HEK293 (cell line): ENCODE data around the gene FOXO4.

ENCODE experiments used
- CTCF ChIP-seq: fragments of 450-650 bp; formaldehyde crosslinking; IDR thresholded peaks from 2 replicates; pipeline ENCODE4 v1.5.1; 2016; ENCODE audit warnings: missing biosample characterization, missing genetic modification characterization
- GLI4 ChIP-seq: fragments of 450-650 bp; formaldehyde crosslinking; IDR thresholded peaks from 2 replicates; pipeline ENCODE4 v1.5.1; 2016; ENCODE audit warnings: missing biosample characterization, missing genetic modification characterization
- KLF10 ChIP-seq: fragments of 450-650 bp; IDR thresholded peaks from 2 replicates; pipeline ENCODE4 v1.5.1; 2018; ENCODE audit warnings: missing biosample characterization, mild to moderate bottlenecking, missing genetic modification characterization
- KLF16 ChIP-seq: fragments of 450-650 bp; formaldehyde crosslinking; IDR thresholded peaks from 2 replicates; pipeline ENCODE4 v1.5.1; 2017; ENCODE audit warnings: missing biosample characterization, missing genetic modification characterization
- YY1 ChIP-seq: fragments of 450-650 bp; formaldehyde crosslinking; IDR thresholded peaks from 2 replicates; pipeline ENCODE4 v1.5.1; 2018; ENCODE audit warnings: missing biosample characterization, missing genetic modification characterization
- ZBTB26 ChIP-seq: fragments of 450-650 bp; formaldehyde crosslinking; optimal IDR thresholded peaks from 2 replicates; pipeline ENCODE3; 2016; ENCODE audit warnings: missing biosample characterization, mild to moderate bottlenecking, missing genetic modification characterization
- ZFP41 ChIP-seq: fragments of 450-650 bp; formaldehyde crosslinking; IDR thresholded peaks from 2 replicates; pipeline ENCODE4 v1.5.1; 2016; ENCODE audit warnings: missing biosample characterization, missing genetic modification characterization, borderline replicate concordance
- ZNF10 ChIP-seq: fragments of 450-650 bp; formaldehyde crosslinking; IDR thresholded peaks from 2 replicates; pipeline ENCODE4 v1.5.1; 2017; ENCODE audit warnings: missing biosample characterization, missing genetic modification characterization
- ZNF341 ChIP-seq: fragments of 450-650 bp; formaldehyde crosslinking; IDR thresholded peaks from 2 replicates; pipeline ENCODE4; 2016; ENCODE audit warnings: low read depth, missing biosample characterization, missing genetic modification characterization
- ZNF391 ChIP-seq: fragments of 450-650 bp; formaldehyde crosslinking; IDR thresholded peaks from 2 replicates; pipeline ENCODE4 v1.5.1; 2016; ENCODE audit warnings: low read depth, missing biosample characterization, missing genetic modification characterization, borderline replicate concordance
- ZNF560 ChIP-seq: fragments of 450-650 bp; formaldehyde crosslinking; IDR thresholded peaks from 2 replicates; pipeline ENCODE4 v1.5.1; 2017; ENCODE audit warnings: missing biosample characterization, missing genetic modification characterization, borderline replicate concordance
- ZNF585B ChIP-seq: fragments of 450-650 bp; formaldehyde crosslinking; IDR thresholded peaks from 2 replicates; pipeline ENCODE4 v1.5.1; 2016; ENCODE audit warnings: missing biosample characterization, missing genetic modification characterization
- ZNF639 ChIP-seq: fragments of 450-650 bp; formaldehyde crosslinking; IDR thresholded peaks from 2 replicates; pipeline ENCODE4 v1.5.1; 2016; ENCODE audit warnings: missing biosample characterization, missing genetic modification characterization
- ZNF76 ChIP-seq: fragments of 450-650 bp; formaldehyde crosslinking; IDR thresholded peaks from 2 replicates; pipeline ENCODE4; 2016; ENCODE audit warnings: low read depth, missing biosample characterization, missing genetic modification characterization, borderline replicate concordance

GRCh38 chrX:71151366-71151765, 55.7 kb downstream of the FOXO4 start:
- TF ChIP-seq ZFP41 (tag by site-specific recombination) (no peak), CTCF (tag by site-specific recombination) (no peak), ZNF560 (tag by site-specific recombination) (no peak), ZNF76 (tag by site-specific recombination) (no peak), GLI4 (tag by site-specific recombination) (no peak), YY1 (tag by site-specific recombination) (no peak), ZNF391 (tag by site-specific recombination) (no peak), ZBTB26 (tag by site-specific recombination) (no peak), ZNF341 (tag by site-specific recombination) (no peak), KLF16 (no peak), ZNF10 (tag by site-specific recombination) (no peak), ZNF639 (tag by site-specific recombination) (no peak), KLF10 (tag by site-specific recombination) (no peak), ZNF585B (tag by site-specific recombination) (no peak)
